UCSD-AML1 (cell line): ENCODE results near the gene PIP4K2A.
"Not testable (repeated sequence)": the region's sequence is repeated elsewhere in the genome, so short reads cannot be mapped to it uniquely, and the experiment has no call there.

Source experiments
- DNase-seq: peaks from one replicate; lab custom pipeline; 2025; ENCODE audit not compliant: unreplicated experiment; lab: John Stamatoyannopoulos, UW

PIP4K2A gene

DNA sequence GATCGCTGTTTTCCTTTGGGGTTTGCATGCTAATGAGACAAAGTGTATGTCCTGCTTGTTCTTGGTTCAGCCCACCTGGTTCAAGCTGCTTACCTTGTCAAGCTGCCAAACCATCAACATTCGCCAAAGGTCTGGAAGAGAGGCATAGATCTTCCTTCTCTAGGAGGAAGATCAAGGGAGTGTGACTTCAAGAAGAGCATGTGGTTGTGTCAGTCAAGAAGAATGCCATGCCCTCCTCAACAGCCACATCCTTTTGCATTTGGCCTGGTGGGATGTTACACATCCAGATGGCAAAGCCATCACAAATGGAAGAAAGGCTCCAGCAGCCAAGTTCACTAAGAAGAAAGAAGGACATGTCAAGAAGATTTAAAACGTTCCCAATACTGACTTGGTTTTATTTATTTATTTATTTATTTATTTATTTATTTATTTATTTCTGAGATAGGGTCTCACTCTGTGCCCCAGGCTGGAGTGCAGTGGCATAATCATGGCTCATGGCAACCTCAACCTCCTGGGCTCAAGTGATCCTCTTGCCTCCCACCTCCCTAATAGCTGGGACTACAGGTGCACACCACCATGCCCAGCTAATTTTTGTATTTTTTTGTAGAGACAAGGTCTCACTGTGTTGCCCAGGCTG, 5.1 kb upstream of the PIP4K2A start:
- DNase-seq: no peak

DNA sequence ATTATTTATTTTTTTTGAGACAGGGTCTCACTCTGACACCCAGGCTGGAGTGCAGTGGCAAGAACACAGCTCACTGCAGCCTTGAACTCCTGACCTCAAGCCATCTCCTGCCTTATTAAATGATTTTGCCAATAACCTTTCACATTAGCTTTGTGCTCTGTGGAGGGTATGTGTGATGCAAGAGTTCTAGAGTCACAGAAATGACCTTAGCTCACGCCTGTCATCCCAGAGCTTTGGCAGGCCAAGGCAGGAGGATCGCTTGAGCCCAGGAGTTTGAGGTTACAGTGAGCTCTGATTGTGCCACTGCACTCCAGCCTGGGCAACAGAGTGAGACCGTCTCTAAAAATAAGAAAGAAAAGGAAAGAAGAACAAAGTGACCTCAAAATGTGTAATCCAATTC, 4.3 kb upstream of the PIP4K2A start:
- not testable (repeated sequence) for DNase-seq

DNA sequence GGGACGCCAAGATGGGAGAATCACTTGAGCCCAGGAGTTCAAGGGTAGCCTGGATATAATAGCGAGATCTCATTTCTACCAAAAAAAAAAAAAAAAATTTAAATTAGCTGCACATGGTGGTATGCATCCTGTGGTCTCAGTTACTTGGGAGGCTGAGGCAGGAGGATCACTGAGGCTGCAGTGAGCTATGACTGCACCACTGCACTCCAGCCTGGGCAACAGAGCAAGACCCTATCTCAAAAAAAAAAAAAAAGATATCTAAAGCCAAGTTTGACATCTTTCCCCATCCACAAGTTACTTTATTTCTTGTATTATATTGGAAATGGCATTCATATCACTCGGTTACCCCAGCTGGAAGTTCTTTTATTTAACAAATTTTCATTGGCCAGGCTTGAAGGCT, 3.4 kb upstream of the PIP4K2A start:
- no peak for DNase-seq

DNA sequence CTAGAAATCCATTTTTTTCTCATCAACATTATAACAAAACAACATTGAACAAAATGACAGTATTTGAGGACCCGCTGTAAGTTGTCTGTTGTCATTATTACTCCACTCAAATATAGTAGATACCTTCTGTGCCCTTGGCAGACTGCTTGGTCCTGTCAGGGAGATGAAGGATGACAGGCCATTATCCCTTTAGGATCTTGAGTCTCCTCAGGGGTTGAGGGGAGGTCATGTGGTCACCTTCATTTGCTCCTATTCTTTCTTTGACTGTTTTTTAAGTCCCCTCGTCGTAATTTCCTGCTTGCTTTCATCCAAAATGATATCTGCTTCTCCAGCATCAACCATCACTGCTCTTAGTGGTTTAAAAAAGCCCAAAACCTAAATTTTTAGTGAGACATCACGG, 2.6 kb upstream of the PIP4K2A start:
- no peak for DNase-seq

DNA sequence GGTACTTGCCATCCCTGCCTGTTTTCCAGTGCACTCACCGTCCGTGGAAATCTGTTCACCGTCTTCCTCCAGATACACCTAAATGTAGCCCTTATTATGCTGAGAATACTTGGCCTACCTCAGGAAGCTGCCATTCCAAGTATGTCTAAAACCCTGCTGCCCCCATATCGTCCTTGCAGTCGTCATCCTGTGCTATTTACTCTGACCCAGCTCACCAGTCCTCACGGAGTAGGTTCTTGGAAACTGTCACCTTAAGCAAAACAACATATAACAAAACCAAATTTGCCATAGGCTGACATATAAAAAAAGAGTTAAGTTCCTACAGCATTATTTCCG, 880 bp upstream of the PIP4K2A start:
- DNase-seq: no peak

DNA sequence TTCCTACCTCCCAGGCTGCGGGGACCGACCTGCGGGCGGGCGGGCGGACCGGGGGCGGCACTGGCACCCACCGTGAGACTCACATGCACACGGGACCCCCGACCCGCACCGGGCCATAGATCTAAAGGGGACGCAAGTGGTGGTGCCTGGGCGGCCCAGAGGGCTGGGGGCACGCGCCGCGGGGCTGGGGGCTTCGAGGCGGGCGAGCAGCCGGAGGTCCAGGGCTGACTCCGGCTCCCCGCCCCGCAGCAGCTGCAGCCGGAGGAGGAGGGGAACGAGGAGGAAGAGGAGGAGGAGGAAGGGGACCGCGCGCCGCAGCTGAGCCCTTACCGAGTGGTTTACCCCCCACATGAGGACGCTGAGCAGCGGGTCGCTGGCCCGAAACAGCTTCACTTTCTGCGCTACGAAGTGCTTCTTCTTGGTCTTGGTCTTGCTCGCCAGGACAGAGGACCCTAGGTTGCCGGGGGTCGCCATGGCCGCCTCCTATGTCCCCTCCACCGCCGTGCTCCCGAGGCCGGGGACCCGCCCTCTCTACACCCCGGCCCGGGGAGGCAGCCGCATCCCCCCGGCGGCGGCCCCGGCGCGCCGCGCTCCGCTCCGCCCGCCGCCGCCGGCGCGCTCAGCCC, 412 bp downstream of the PIP4K2A start:
- DNase-seq: peak; percentile 68

DNA sequence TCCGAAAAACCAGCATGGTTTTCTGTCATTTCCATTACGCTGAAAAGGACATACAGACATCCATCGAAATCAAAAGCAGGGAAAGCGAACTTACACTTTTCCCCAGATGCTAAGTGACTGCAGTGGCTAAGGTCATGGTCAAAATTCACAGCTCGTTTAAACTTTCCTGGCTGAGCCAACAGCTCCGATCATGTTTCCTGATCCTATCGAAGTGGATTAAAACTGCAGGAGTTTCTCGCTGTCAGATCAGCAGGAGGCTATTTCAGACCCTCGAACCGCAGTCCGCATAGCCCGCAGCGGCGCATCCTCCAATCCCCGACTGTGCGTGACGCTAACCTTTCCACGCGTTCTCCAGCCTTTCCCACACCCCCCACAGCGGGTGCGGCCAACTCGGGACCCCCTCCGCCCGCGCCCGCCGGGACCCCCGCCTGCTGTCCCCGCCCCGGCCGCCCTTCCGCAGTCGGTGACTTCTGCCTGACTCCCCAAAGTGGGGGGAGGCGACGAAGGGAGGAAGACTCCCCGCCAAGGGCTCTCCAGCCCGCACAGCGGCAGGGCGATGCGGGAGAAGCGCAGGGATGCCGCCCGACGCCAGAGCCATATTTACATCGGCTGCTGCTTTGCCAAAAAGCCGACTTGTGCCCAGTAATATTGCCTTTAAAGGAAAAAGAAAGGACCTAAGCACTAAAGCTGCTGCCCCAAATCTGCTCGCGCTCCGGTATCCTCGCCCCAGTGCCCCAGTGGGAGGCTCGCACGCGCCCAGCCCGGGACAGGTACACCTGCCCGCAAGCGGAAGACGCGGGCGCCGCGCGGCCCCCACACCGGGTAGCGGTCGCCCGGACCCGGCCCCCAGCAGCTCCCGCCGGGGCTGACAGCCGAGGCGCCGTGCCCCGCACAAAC, 1.2 kb downstream of the PIP4K2A start:
- DNase-seq: peak; percentile 41

DNA sequence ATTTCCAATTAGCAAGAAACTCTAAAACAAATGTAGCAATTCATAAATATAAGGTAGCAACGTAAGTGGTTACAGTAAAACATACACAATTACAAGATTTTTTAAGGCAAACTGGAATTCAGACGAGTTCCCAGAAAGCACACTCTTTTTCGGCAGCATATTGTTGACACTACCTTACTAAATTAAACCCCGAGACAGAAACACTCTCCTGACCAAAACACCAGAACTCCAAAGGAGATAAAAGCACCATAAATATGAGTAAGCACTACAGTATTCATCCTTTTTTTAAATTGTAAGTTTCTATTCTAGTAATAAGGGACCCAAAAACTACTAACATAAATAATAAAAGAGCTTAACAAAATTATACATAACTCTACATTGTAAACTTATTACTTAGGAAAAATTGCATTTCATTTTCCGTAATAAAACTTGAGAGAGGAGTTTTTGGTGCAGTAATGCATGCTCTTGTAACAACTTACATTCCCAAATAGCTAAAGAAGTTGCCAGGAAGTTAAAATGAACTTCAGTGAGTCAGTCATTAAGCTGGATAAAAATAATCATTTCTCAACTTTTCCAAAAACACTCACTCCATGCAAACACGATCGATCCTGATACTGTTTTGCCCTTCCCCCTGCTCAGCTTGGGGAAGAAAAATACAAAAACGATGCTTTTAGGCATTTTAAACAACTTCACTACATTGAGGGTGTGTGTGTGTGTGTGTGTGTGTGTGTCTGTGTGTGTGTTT, 2.0 kb downstream of the PIP4K2A start:
- no peak for DNase-seq

DNA sequence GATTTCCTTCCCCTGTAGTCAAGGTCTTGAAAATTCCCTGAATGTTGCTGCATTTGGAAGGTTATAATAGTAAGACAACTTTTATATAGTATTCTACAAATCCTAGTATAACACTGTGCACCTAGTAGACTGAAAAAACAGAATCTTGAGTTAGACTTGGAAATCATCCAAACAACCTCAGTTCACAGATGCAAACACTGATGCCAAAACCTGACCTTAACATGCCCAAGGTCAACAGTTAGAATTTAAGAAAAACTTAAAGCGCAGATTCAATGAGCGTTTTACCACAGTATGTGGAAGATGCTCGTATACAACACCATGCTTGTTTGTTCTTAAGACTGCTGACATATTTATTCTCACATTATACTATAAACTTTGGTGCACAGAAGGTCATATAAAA, 3.0 kb downstream of the PIP4K2A start:
- no peak for DNase-seq

DNA sequence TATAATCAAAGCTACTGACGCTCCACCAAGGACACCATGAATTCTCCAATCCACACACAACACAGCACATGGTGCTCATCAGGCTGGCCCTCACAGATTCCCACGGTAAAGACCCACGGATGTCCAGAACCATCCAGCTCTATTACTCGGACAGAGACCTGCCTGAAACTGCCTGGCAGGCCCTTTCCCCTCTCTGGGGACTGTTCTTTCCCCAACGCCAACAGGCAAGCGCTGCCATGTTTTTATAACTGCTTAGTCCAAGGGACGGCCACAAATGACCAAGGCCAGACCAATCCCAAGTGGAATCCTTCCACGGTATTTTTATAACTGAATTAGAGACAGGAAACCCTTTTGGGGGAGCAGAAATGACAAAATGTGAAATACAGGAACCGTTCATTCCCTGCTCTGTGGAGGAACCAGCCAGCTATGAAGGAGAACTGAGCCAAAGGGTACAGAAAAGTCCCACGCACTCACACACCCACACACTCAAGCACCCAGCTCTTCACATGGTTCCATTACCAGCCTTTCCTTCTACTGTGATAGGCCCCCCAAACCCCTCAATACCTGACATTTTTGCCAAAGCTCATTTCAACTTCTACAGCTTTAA, 4.1 kb downstream of the PIP4K2A start:
- peak; percentile 22 for DNase-seq

DNA sequence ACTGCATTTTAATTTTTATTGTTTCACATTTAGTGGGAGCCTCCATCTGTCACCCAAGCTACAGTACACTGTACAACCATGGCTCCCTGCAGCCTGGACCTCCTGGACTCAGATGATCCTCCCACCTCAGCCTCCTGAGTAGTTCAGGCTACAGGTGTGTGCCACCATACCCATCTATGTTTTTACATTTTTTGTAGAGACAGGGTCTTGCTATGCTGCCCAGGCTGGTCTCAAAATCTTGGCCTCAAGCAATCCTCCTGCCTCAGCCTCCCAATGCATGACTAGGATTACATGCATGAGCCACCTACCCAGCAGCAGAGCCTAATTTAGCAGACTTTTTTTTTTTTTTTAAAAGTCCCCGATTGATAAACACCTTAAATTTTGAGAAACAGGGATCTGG, 5.6 kb downstream of the PIP4K2A start:
- DNase-seq: no peak

DNA sequence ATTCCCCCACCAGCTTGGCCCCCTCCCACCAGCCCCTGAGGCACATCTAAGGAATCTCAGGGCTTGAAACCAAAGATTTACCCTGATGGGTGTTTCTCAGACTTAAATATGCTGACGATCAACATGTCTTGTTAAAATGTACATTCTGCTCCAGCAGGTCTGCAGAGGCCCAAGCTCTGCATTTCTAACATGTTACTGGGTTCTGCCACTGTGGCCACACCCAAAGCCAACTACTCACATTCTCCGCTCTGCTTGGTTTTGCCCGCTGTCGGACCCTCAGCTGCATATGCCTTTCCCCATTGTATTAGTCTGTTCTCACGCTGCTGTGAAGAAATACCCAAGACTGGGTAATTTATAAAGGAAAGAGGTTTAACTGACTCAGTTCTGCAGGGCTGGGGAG, 8.9 kb downstream of the PIP4K2A start:
- DNase-seq: no peak

DNA sequence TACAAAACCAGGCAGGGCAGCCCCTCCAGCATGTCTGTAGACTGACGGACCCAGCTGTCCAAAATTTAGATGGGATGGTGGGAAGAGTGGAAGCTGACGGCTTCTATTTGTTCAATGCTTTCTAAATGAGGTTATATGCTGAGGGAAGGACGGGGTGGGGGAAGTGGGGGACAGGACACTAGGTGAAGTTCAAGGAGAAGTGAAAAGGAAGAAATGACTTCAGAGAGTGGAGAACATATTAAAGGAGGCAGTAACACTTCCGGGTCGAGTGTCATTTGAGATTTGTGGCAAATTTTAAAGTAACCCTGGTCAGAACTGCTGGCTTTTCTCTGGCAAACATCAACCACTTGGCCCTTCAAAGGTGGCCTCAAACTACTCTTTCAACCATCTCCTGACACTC, 9.4 kb downstream of the PIP4K2A start:
- DNase-seq: no peak

DNA sequence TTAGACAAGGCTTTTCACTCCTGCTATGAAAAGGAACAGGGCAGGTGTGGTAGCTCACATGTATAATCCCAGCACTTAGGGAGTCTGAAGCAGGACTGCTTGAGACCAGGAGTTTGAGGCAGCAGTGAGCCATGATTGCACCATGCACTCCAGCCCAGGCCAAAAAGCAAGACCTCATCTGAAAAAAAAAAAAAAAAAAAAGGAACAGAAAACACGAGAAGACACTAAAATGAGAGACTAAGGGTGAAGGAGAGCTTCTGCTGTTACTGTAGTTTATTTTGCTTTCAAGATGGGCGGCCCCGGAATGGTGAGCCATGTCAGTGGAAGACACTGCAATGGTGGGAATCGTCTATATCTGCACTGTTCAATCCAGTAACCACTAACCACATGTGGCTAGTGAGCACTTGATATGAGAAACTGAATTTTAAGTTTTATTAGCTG, 9.9 kb downstream of the PIP4K2A start:
- no peak for DNase-seq

DNA sequence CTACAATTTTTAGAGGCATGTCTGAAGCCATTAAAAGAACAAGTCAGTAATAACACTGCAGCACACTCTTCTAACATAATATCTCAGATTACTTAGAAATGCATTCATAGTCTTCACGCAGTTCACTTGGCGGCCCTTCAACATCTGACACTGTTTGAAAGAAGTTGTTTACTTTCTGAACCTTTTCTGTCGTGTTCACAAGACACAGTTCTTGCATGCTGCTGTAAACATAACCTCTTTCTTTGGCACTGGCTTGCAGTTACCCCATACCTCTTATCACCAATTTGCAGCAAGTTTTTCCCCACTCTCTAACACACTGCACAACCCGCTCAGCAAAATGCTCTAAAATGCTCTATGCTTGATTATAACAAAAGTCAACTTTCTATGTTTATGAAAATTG, 12.0 kb downstream of the PIP4K2A start:
- no peak for DNase-seq

DNA sequence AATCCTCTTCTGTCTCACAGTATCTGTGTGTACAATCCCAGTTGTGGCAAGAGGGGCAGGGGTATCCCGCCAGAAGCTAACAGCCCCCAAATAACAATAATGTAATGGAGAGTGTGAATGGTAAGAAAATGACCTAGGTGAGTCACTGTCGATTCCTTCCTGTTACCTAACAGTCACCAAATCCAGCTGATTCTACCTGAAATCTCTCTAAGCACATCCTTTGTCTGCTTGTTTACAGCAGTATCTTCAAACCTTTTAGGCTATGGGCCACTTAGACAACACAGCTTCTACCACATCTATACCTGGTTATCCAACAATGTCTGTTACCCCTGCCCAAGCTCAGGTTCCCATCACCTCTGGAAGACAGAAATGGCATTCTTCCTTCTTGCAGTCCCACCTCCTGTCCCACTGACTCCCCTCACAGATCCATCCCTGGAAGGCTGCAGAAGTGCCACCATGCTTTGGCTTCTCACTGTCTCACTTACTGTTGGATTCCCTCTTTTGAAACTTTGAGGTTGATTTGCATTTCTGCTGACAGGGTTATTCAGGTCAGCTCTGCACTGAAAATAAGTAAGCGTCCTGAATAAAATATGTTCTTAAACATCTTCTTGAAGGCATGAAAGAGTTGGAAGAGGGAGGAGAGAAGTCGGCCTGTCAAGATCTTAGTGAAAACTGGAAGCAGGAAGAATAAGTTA, 13.1 kb downstream of the PIP4K2A start:
- DNase-seq: no peak

DNA sequence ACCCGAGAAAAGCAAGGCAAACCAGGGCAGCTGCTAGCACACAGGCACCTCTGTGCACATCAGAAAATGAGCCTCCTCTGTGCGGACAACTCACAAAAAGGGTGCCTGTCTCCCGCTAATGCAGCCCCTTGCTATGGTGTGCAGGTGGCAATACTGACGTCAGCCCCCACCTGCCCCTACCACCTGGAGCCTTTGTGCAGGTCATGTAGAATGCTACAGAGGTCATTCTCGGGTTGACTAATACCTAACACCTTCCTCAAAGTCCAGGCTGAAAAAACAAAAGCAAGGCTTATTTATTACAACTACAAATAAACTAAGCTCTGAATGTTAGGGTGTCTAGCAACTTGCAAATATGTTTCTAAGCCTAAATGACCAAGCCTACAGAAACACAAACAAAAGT, 13.9 kb downstream of the PIP4K2A start:
- no peak for DNase-seq

DNA sequence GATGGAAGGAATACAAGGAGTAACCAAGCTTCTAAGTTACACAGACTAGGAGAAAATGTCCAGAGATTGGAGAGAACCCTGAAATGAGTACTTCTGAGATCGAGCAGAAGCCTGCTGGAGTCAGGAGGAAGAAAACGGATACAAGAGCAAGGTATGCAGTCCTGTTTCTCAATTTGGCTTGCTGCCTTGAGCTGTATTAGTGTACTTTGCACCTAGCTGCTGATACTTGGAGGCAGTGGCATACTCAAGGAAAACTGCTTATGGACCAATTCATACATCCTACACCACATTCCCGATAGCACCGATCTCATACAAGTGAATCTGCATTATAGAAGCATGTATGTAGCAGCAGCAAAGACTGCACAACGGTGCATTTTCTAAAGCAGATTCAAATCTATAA, 14.4 kb downstream of the PIP4K2A start:
- no peak for DNase-seq

DNA sequence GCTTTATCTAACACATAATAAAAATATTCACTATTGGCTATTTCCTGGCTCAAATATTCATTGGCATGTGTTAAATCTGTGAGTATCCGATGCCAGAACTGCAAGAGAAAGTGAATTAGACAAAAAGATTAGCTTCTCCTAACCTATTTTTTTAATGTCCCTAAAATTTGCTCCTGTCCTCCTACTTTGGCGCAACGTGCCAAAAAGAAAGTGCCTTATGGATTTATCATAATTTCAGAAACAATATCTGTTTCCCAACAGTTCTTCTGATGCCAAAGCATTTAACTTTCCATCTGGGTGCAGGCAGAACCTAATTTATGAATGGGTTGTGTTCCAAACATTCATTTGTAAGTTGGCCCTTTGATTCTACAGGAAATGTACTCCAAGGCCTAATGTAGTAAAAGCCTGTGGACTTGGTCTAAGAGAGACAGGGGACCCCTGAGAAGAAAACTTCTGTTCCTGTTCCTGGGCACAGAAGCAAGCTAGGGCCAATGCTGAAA, 15.4 kb downstream of the PIP4K2A start:
- DNase-seq: no peak

DNA sequence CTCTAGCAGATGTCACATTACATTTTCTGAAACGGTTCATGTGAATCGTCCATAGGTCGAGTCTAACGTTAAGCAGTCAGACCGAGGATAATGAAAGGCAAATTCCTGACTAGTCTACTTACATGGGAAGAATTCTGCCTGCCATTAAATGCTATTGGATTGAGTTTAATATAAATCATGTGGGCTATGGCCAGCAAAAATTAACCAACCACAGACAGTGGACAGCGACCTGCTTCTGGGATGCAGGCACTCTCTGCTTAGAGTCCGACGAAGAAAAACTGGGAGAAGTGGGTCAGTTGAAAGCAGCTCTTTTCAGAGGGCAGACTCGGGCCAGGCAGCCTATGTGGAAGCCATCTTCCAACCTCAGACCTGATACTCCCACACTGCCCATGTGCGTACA, 16.6 kb downstream of the PIP4K2A start:
- no peak for DNase-seq
